K562 (cell line): ENCODE measurements around the gene TMEM120B. TPM values are rescaled to one million over a fixed set of nuclear protein-coding genes. Genes with fewer than 3 reads are reported as not detected.

ENCODE experiments used
- ATAC-seq: fragments of 200-7000 bp; cut with Tn5 transposase; 3 replicates; pipeline ENCODE4 v1.9.1; 2020; ENCODE audit warnings: moderate library complexity
- BruUV-seq: library from RNA; stranded (reverse); fragments of 400-500 nt; replicated peaks from 2 replicates; lab custom pipeline; 2021; lab: Mats Ljungman, UMichigan
- CTCF ChIA-PET: fragments of 300-600 bp; formaldehyde crosslinking; extraction: SDS; loops from one replicate; lab custom pipeline; 2021; ENCODE audit warnings: low intra/inter-chr PET ratio; lab: Yijun Ruan, JAX
- POLR2A ChIA-PET: fragments of 300-600, 350-650 bp; sonication (Branson Sonifier 250); formaldehyde crosslinking; extraction: SDS; loops from one replicate; lab custom pipeline; 2021; ENCODE audit warnings: antibody characterized with exemption, inconsistent platforms; lab: Yijun Ruan, JAX
- DNase-seq, 4 experiments: peaks; one replicate each; pipeline versions ENCODE4 v3.0.0 to v3.0.0-alpha.2; 2011 to 2018; ENCODE audit warnings: low spot score in 3 of 4, mixed read lengths in 3 of 4; ENCODE audit errors: extremely low read depth in 1 of 4
- FAIRE-seq: peaks from 2 replicates; lab custom pipeline; 2011; peaks lifted over from hg19 to GRCh38; lab: Jason Lieb, UNC
- H2AFZ ChIP-seq: 2 replicates; pipeline ENCODE4 v1.6.0; 2011; ENCODE audit warnings: low read depth, low read length, control low read depth, inconsistent platforms
- H3K27ac ChIP-seq: fragments of 200-600 bp; 3 replicates; pipeline ENCODE4 v1.8.0; 2011; ENCODE audit warnings: low read depth, mild to moderate bottlenecking, control low read depth, inconsistent platforms, low read length, moderate library complexity, mixed read lengths; ENCODE audit errors: extremely low read depth
- H3K27me3 ChIP-seq, 2 experiments: fragments of 300-600 bp in 1 of 2; 2 replicates in 1 of 2; 3 replicates in 1 of 2; pipeline versions ENCODE4 v1.6.0 to v1.8.0; 2011; ENCODE audit warnings: inconsistent platforms in 2 of 2, low read length in 2 of 2, mild to moderate bottlenecking in 1 of 2, mixed read lengths in 1 of 2, moderate library complexity in 1 of 2; ENCODE audit not compliant: control insufficient read depth in 2 of 2, insufficient read depth in 2 of 2
- H3K36me3 ChIP-seq: fragments of 300-600 bp; 3 replicates; pipeline ENCODE4 v1.8.0; 2011; ENCODE audit warnings: mild to moderate bottlenecking, low read length, inconsistent platforms; ENCODE audit not compliant: control insufficient read depth, insufficient read depth
- H3K4me1 ChIP-seq, 2 experiments: fragments of 200-600 bp in 1 of 2; replicated peaks in 1 of 2; 2 replicates in 1 of 2; 3 replicates in 1 of 2; pipeline versions ENCODE4 v1.5.1 to v1.8.0; 2011; ENCODE audit warnings: inconsistent platforms in 2 of 2, low read length in 2 of 2, mild to moderate bottlenecking in 1 of 2, mixed read lengths in 1 of 2, moderate library complexity in 1 of 2; ENCODE audit not compliant: control insufficient read depth in 2 of 2, insufficient read depth in 2 of 2
- H3K4me2 ChIP-seq: 2 replicates; pipeline ENCODE4 v1.6.1; 2011; ENCODE audit warnings: low read length, control low read depth, inconsistent platforms, mixed read lengths; ENCODE audit not compliant: insufficient read depth
- H3K4me3 ChIP-seq: fragments of 200-600 bp; sonication (generic), shearing (Covaris generic); 2 replicates; pipeline ENCODE4 v1.5.1; 2016; ENCODE audit warnings: control low read depth, inconsistent platforms
- H3K79me2 ChIP-seq: fragments of 200-600 bp; 3 replicates; pipeline ENCODE4 v1.8.0; 2011; ENCODE audit warnings: low read length, inconsistent platforms; ENCODE audit not compliant: control insufficient read depth, insufficient read depth
- H3K9ac ChIP-seq, 2 experiments: 2 replicates each; pipeline versions ENCODE4 v1.6.0 to v1.6.1; 2011; ENCODE audit warnings: low read depth in 2 of 2, low read length in 2 of 2, control low read depth in 1 of 2, inconsistent platforms in 1 of 2, mild to moderate bottlenecking in 1 of 2, mixed read lengths in 1 of 2; ENCODE audit not compliant: insufficient read depth in 1 of 2
- H3K9me1 ChIP-seq: one replicate; pipeline ENCODE4 v1.6.0; 2011; ENCODE audit warnings: inconsistent platforms, mild to moderate bottlenecking, low read length, moderate library complexity; ENCODE audit not compliant: control insufficient read depth, insufficient read depth
- H3K9me3 ChIP-seq: replicated peaks from 2 replicates; pipeline ENCODE4 v1.5.1; 2011; ENCODE audit warnings: low read depth, low read length, inconsistent platforms; ENCODE audit not compliant: control insufficient read depth, insufficient read depth
- H4K20me1 ChIP-seq: replicated peaks from 2 replicates; pipeline ENCODE4 v1.6.1; 2011; ENCODE audit warnings: low read length, inconsistent platforms, mixed read lengths; ENCODE audit not compliant: control insufficient read depth, insufficient read depth
- ELF2 ChIP-seq: fragments of 250-450 bp; sonication (Bioruptor Pico); IDR thresholded peaks from 2 replicates; pipeline ENCODE4 v1.5.0; 2021; ENCODE audit warnings: mild to moderate bottlenecking
- FOS ChIP-seq: IDR thresholded peaks from 3 replicates; pipeline ENCODE4 v1.6.1; 2011; ENCODE audit not compliant: insufficient read length; ENCODE audit errors: extremely low read depth
- FOXJ3 ChIP-seq: sonication (generic); formaldehyde crosslinking; IDR thresholded peaks from 2 replicates; pipeline ENCODE4 v1.4.0; 2020; ENCODE audit warnings: mild to moderate bottlenecking, missing genetic modification reagents
- NFYB ChIP-seq: IDR thresholded peaks from 2 replicates; pipeline ENCODE4 v1.6.1; 2011; ENCODE audit warnings: mild to moderate bottlenecking, moderate library complexity; ENCODE audit not compliant: insufficient read length; ENCODE audit errors: extremely low read depth
- RAD51 ChIP-seq: fragments of 450-650 bp; IDR thresholded peaks from 2 replicates; pipeline ENCODE4 v1.7.1; 2016; ENCODE audit warnings: low read depth, mild to moderate bottlenecking, borderline replicate concordance
- RNF2 ChIP-seq: sonication (generic); IDR thresholded peaks from 2 replicates; pipeline ENCODE4 v1.6.1; 2016
- SNIP1 ChIP-seq: fragments of 450-650 bp; IDR thresholded peaks from 2 replicates; pipeline ENCODE4 v1.7.1; 2017; ENCODE audit warnings: low read depth, mild to moderate bottlenecking
- WGBS: fragments of 100-300 bp; shearing (Covaris generic); methylation state at CpG from one replicate; pipeline ENCODE4 v1.1.6; 2016; ENCODE audit warnings: low coverage, mixed read lengths; ENCODE audit not compliant: insufficient coverage; ENCODE audit errors: missing lambda C conversion rate; 5-methylcytosine and 5-hydroxymethylcytosine counted together
- in situ Hi-C: fragments of 300-500 bp; cut with MboI; formaldehyde crosslinking; loops from 4 replicates; pipeline ENCODE4 v1.15.0; 2018; ENCODE audit warnings: inconsistent platforms, mixed read lengths
- intact Hi-C: fragments of 100-400 bp; cut with micrococcal nuclease; formaldehyde crosslinking; loops from 2 replicates; pipeline ENCODE4 v1.14.2; 2022
- polyA plus RNA-seq, 8 experiments: library from polyadenylated mRNA; depleted of rRNA in 4 of 8; stranded (reverse) in 5 of 8; unstranded in 3 of 8; fragments of >200 nt; fragmentation: Nextera tagmentation in 2 of 8; fragmentation: Illumina TruSeq in 1 of 8; extraction: Ambion mirVana in 2 of 8; extraction: Trizol in 1 of 8; gene quantifications; 2 replicates each; pipeline versions ENCODE4 v1.2.1 to v1.2.3, GENCODE V29; 2011 to 2014; ENCODE audit warnings: inconsistent platforms in 1 of 8, missing spikeins in 1 of 8
- total RNA-seq, 7 experiments: library from RNA; depleted of rRNA in 6 of 7; stranded (reverse); fragments of >200 nt in 6 of 7; fragmentation: Illumina TruSeq in 2 of 7; extraction: Trizol in 2 of 7; gene quantifications; 2 replicates each; pipeline versions ENCODE4 v1.2.1 to v1.2.3, GENCODE V29; 2011 to 2021; ENCODE audit warnings: low replicate concordance in 1 of 7
- TF ChIP-seq, protein P1 (sequence below): sonication (generic); formaldehyde crosslinking; IDR thresholded peaks from 2 replicates; pipeline ENCODE4 v1.9.0; 2022; ENCODE audit warnings: mild to moderate bottlenecking, missing genetic modification reagents
- TF ChIP-seq, protein P2 (sequence below): sonication (generic); formaldehyde crosslinking; IDR thresholded peaks from 2 replicates; pipeline ENCODE4 v1.5.0; 2020; ENCODE audit warnings: missing genetic modification reagents

Gene TMEM120B
- total and polyA plus RNA-seq, 9 of the 15 experiments (the other 6 are each of a cell fraction or from before 2014, with no cell fraction given) = 1.7 to 18.6 (median 7.4) TPM

DNA sequence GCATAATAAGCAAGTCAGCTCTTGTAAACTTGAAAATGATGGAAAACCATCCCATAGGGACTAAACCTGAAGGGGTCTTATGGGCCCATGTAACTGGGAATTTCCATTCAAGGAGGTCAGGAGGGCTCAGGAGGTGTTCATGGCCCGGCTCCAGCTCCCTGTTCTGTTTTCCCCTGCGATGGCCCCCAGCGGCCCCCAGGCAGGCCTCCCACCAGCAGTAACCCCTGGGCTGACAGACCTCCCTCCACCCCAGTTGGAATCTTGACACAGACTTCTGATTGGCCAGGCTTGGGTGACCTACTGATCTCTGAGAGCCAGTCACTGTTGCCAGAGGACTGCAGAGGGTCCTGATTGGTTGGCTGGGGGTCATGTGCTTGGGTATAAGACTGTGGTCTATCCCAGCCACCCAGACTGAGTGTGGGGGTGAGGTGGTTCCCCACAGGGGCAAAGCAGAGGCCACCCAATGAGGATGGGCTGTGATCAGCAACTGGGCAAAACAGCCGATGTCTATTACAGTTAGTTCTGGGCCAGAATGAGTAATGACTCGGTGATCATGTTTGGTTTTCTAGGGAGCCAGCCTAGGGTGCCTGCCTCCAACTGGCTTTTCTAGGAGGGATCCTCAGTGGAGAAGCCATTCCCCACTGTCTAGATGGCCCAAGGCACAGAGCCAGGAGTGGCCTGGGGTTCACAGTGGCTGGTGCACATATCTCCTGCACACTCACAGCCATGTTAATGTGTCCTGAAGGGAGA is 53.9 kb downstream of the TMEM120B start:
- intact Hi-C loops = no loop called here
- Histone ChIP-seq H3K9ac (no peak overlapping the region), H3K9me3 (no peaks in the 10 kb centered on the region), H3K4me3 (no peak overlapping the region), H3K27ac (no peak overlapping the region), H4K20me1 (no peaks in the 10 kb centered on the region), H3K36me3 (peaks cover 21% of the 10 kb centered on the region; the same call in 2 of the 3 replicates), H3K4me1 (peaks cover 13 to 34% of the 10 kb centered on the region in 2 experiments; a peak in 4 of 5 replicates), H3K79me2 (no peaks in the 10 kb centered on the region), H3K4me2 (no peak overlapping the region)
- ChIA-PET POLR2A (interaction anchor here (0.7 to 1.0 kb wide), 3 partner anchors 10 to 18 kb away, joined by 3 to 4 read pairs (median 4); no protein-coding TSS in a partner anchor), CTCF (no interaction called here)
- ATAC-seq (peak; percentile 63), FAIRE-seq (no peak)
- in situ Hi-C loops = loop anchor here (5.0 kb wide), 1 partner anchor 74 kb away; no protein-coding TSS in a partner anchor
- no TSS peak for BruUV-seq
- 89% methylated on average over 4 of the region's 5 CpGs for WGBS
- TF ChIP-seq SNIP1 (no peak), RNF2 (no peak), RAD51 (peak; percentile 69; the same call in 1 of the 2 replicates), NFYB (peak; percentile 94), ELF2 (CRISPR knock-in tag) (no peak), FOXJ3 (no peak), FOS (peak; percentile 68)
- TF ChIP-seq, protein P1, sequence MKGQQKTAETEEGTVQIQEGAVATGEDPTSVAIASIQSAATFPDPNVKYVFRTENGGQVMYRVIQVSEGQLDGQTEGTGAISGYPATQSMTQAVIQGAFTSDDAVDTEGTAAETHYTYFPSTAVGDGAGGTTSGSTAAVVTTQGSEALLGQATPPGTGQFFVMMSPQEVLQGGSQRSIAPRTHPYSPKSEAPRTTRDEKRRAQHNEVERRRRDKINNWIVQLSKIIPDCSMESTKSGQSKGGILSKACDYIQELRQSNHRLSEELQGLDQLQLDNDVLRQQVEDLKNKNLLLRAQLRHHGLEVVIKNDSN (CRISPR knock-in tag) = peak; percentile 61
- TF ChIP-seq, protein P2, sequence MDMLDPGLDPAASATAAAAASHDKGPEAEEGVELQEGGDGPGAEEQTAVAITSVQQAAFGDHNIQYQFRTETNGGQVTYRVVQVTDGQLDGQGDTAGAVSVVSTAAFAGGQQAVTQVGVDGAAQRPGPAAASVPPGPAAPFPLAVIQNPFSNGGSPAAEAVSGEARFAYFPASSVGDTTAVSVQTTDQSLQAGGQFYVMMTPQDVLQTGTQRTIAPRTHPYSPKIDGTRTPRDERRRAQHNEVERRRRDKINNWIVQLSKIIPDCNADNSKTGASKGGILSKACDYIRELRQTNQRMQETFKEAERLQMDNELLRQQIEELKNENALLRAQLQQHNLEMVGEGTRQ (CRISPR knock-in tag) = peak; percentile 66
- TF ChIP-seq, all 486 proteins: peak for 5
- Histone ChIP-seq H3K9me1 (no peaks in the 10 kb centered on the region), H2AFZ (no peak overlapping the region), H3K27me3 (no peaks in the 10 kb centered on the region)
- peak in 3 of 4 experiments; percentile 59 to 73 (median 72) for DNase-seq
